Ammon's horn (tissue), 1 donor: ENCODE data around the gene IQGAP3.
A peak's percentile ranks its signal among the peaks of the same experiment; 100 is the strongest.
"Not testable (repeated sequence)": the region's sequence is repeated elsewhere in the genome, so short reads cannot be mapped to it uniquely, and the experiment has no call there.

Experiments
- DNase-seq: peaks from one replicate; pipeline ENCODE4 v3.0.0-alpha.2; 2016; ENCODE audit warnings: low spot score

The IQGAP3 gene

GRCh38 chr1:156571919-156572662 is at the start of gene IQGAP3:
Gene IQGAP3, minus strand, starts transcription at chr1:156572565. Its CDS starts 36 bp downstream, at chr1:156572529.
- peak; percentile 85 for DNase-seq

- DNase-seq = no peak
Measured at GRCh38 chr1:156619582-156619955, 47.2 kb upstream of the IQGAP3 start.

- peak; percentile 77 for DNase-seq
Measured at GRCh38 chr1:156618853-156619581, 46.7 kb upstream of the IQGAP3 start, which contains the start of gene HAPLN2. Gene HAPLN2, plus strand, starts transcription at chr1:156619415. Its CDS starts 4,076 bp downstream, at chr1:156623491.

- DNase-seq = peak; percentile 93
Measured at GRCh38 chr1:156616463-156616862, 44.1 kb upstream of the IQGAP3 start.

GRCh38 chr1:156615946-156616345 is 43.6 kb upstream of the IQGAP3 start:
- no peak for DNase-seq

GRCh38 chr1:156612666-156613065 is 40.3 kb upstream of the IQGAP3 start:
- DNase-seq = no peak

- not testable (repeated sequence) for DNase-seq
Measured at GRCh38 chr1:156610072-156610471, 37.7 kb upstream of the IQGAP3 start.

- no peak for DNase-seq
Measured at GRCh38 chr1:156608981-156609380, 36.6 kb upstream of the IQGAP3 start.

- DNase-seq = peak; percentile 95
Measured at GRCh38 chr1:156608036-156608674, 35.8 kb upstream of the IQGAP3 start.

- DNase-seq = not testable (repeated sequence)
Measured at GRCh38 chr1:156607344-156607743, 35.0 kb upstream of the IQGAP3 start.

GRCh38 chr1:156602557-156602993 is 30.2 kb upstream of the IQGAP3 start:
- DNase-seq = no peak

GRCh38 chr1:156601892-156602291 is 29.5 kb upstream of the IQGAP3 start:
- DNase-seq = no peak

GRCh38 chr1:156601122-156601830 is 28.9 kb upstream of the IQGAP3 start, which contains the start of gene GPATCH4:
Gene GPATCH4, minus strand, starts transcription at chr1:156601479.
- DNase-seq = peak; percentile 88

- no peak for DNase-seq
Measured at GRCh38 chr1:156600733-156601121, 28.4 kb upstream of the IQGAP3 start.

GRCh38 chr1:156599811-156600210 is 27.4 kb upstream of the IQGAP3 start:
- DNase-seq = no peak

- DNase-seq = no peak
Measured at GRCh38 chr1:156598731-156599432, 26.5 kb upstream of the IQGAP3 start.

GRCh38 chr1:156598125-156598524 is 25.8 kb upstream of the IQGAP3 start:
- no peak for DNase-seq

GRCh38 chr1:156596426-156596825 is 24.1 kb upstream of the IQGAP3 start:
- no peak for DNase-seq

GRCh38 chr1:156595016-156595415 is 22.7 kb upstream of the IQGAP3 start:
- DNase-seq = no peak

GRCh38 chr1:156594190-156594589 is 21.8 kb upstream of the IQGAP3 start:
- DNase-seq = no peak

- no peak for DNase-seq
Measured at GRCh38 chr1:156593661-156593989, 21.3 kb upstream of the IQGAP3 start.
